Caco-2 (cell line): Measurements from ENCODE around the gene PCDHGB5. TPM values are rescaled to one million over a fixed set of nuclear protein-coding genes. Genes with fewer than 3 reads are reported as not detected.
"Not testable (repeated sequence)": the region's sequence is repeated elsewhere in the genome, so short reads cannot be mapped to it uniquely, and the experiment has no call there.

ENCODE experiments used
- BruUV-seq: library from RNA; stranded (reverse); fragments of 400-500 nt; replicated peaks from 2 replicates; lab custom pipeline; 2021; lab: Mats Ljungman, UMichigan
- CTCF ChIA-PET: fragments of 300-600 bp; sonication (Branson Sonifier 250); formaldehyde crosslinking; loops from one replicate; lab custom pipeline; 2022; ENCODE audit warnings: antibody characterized with exemption; lab: Charles Lee
- POLR2A ChIA-PET: fragments of 300-600 bp; sonication (Branson Sonifier 250); formaldehyde crosslinking; loops from one replicate; lab custom pipeline; 2022; ENCODE audit warnings: antibody characterized with exemption; lab: Charles Lee
- DNase-seq, 2 experiments: peaks; one replicate each; pipeline versions ENCODE4 v3.0.0 to v3.0.0-alpha.2; 2020 to 2022
- H3K27me3 ChIP-seq: replicated peaks from 2 replicates; pipeline ENCODE4 v1.6.0; 2011; ENCODE audit warnings: low read length; ENCODE audit not compliant: control insufficient read depth, insufficient read depth
- H3K36me3 ChIP-seq: 2 replicates; pipeline ENCODE4 v1.5.1; 2011; ENCODE audit warnings: low read length; ENCODE audit not compliant: control insufficient read depth, insufficient read depth
- H3K4me1 ChIP-seq: fragments of 250-450 bp; sonication (Bioruptor Pico); 2 replicates; pipeline ENCODE4 v1.5.1; 2020; ENCODE audit warnings: mild to moderate bottlenecking
- H3K4me3 ChIP-seq: 2 replicates; pipeline ENCODE4 v1.5.1; 2011; ENCODE audit warnings: low read depth, mild to moderate bottlenecking, control low read depth, low read length
- H3K9me3 ChIP-seq: fragments of 250-450 bp; sonication (Bioruptor Pico); 2 replicates; pipeline ENCODE4 v1.5.1; 2020; ENCODE audit warnings: mild to moderate bottlenecking, moderate library complexity
- H3K27ac Mint-ChIP-seq: one replicate; pipeline ENCODE4 v1.8.0; 2022; ENCODE audit warnings: mixed read lengths; ENCODE audit not compliant: unreplicated experiment
- H3K27me3 Mint-ChIP-seq: one replicate; pipeline ENCODE4 v1.8.0; 2022; ENCODE audit warnings: mixed read lengths; ENCODE audit not compliant: insufficient read depth, unreplicated experiment
- H3K36me3 Mint-ChIP-seq: one replicate; pipeline ENCODE4 v1.8.0; 2022; ENCODE audit warnings: mild to moderate bottlenecking, mixed read lengths; ENCODE audit not compliant: insufficient read depth, unreplicated experiment
- H3K4me1 Mint-ChIP-seq: one replicate; pipeline ENCODE4 v1.8.0; 2022; ENCODE audit warnings: low read depth, mixed read lengths; ENCODE audit not compliant: unreplicated experiment
- H3K4me3 Mint-ChIP-seq: one replicate; pipeline ENCODE4 v1.8.0; 2022; ENCODE audit warnings: mild to moderate bottlenecking, moderate library complexity, mixed read lengths; ENCODE audit not compliant: unreplicated experiment
- H3K9me3 Mint-ChIP-seq: one replicate; pipeline ENCODE4 v1.8.0; 2022; ENCODE audit warnings: mixed read lengths; ENCODE audit not compliant: unreplicated experiment
- intact Hi-C: fragments of 100-400 bp; cut with micrococcal nuclease; formaldehyde crosslinking; loops from one replicate; pipeline ENCODE4 v1.10.0; 2022; ENCODE audit not compliant: unreplicated experiment
- total RNA-seq: library from RNA; stranded (reverse); gene quantifications from 2 replicates; pipeline ENCODE4 v1.2.3, GENCODE V29; 2022
- TF ChIP-seq, protein P1 (sequence below), 2 experiments: fragments of 200-600 bp in 1 of 2; IDR thresholded peaks; 1 replicate in 1 of 2; 2 replicates in 1 of 2; pipeline versions ENCODE4 v1.5.1 to v1.8.0; 2011 to 2022; ENCODE audit warnings: antibody characterized with exemption in 1 of 2, control low read depth in 1 of 2, inconsistent platforms in 1 of 2, low read depth in 1 of 2, low read length in 1 of 2, mild to moderate bottlenecking in 1 of 2, moderate library complexity in 1 of 2; ENCODE audit not compliant: insufficient read depth in 1 of 2, severe bottlenecking in 1 of 2, unreplicated experiment in 1 of 2

Gene PCDHGB5
- total RNA-seq, 1 experiment from 2014 or later, result 13.2 TPM

DNA sequence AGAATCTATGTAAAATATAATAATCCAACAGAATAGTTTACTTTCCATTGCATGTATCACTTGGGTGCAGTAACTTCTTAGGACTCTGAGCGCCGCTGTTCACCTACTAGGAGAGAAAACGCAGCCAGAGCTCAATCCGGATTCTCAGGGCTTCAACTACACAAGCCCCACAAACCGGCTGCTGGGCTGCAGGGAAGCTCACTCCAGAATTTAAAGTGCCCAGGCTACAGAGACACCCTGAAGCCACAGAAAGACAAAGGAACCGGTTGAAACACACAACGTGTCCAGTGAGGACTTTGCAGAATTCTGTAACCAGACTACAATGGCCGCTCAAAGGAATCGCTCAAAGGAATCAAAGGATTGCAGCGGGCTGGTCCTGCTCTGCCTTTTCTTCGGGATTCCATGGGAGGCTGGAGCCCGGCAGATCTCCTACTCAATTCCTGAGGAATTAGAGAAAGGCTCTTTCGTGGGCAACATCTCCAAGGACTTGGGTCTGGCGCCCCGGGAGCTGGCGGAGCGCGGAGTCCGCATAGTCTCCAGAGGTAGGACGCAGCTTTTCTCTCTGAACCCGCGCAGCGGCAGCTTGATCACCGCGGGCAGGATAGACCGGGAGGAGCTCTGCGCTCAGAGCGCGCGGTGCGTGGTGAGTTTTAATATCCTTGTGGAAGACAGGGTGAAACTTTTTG lies 15.2 kb downstream of the PCDHGB5 start, which contains the start of gene PCDHGA10:
Gene PCDHGA10, plus strand, starts transcription at position 134 of the 686 bp plus-strand sequence. Its CDS starts 189 bp downstream, at position 323.
- Mint-ChIP-seq H3K27me3 (no peaks in the 10 kb centered on the region), H3K27ac (no peak within 1 kb of the TSS), H3K9me3 (peaks cover 37% of the 10 kb centered on the region), H3K4me1 (no peaks in the 10 kb centered on the region), H3K4me3 (peak within 1 kb of the TSS; percentile 86), H3K36me3 (peaks cover 8% of the 10 kb centered on the region)
- intact Hi-C loops, result loop anchor here (1.0 to 5.0 kb wide), 4 partner anchors 91 to 147 kb away; partner anchors contain the start of gene TAF7
- Histone ChIP-seq H3K36me3 (no peaks in the 10 kb centered on the region), H3K4me3 (peak within 1 kb of the TSS; percentile 49), H3K27me3 (no peaks in the 10 kb centered on the region), H3K9me3 (peaks cover 11% of the 10 kb centered on the region), H3K4me1 (no peaks in the 10 kb centered on the region)
- TSS peak; percentile 19 for BruUV-seq
- peak in 1 of 2 experiments; percentile 50 for DNase-seq
- CTCF ChIA-PET, result interaction anchor here (0.9 to 2.1 kb wide), 8 partner anchors 87 to 190 kb away, joined by 3 to 16 read pairs (median 4); partner anchors contain the start of gene PCDHB14
- TF ChIP-seq, protein P1, sequence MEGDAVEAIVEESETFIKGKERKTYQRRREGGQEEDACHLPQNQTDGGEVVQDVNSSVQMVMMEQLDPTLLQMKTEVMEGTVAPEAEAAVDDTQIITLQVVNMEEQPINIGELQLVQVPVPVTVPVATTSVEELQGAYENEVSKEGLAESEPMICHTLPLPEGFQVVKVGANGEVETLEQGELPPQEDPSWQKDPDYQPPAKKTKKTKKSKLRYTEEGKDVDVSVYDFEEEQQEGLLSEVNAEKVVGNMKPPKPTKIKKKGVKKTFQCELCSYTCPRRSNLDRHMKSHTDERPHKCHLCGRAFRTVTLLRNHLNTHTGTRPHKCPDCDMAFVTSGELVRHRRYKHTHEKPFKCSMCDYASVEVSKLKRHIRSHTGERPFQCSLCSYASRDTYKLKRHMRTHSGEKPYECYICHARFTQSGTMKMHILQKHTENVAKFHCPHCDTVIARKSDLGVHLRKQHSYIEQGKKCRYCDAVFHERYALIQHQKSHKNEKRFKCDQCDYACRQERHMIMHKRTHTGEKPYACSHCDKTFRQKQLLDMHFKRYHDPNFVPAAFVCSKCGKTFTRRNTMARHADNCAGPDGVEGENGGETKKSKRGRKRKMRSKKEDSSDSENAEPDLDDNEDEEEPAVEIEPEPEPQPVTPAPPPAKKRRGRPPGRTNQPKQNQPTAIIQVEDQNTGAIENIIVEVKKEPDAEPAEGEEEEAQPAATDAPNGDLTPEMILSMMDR (IDR thresholded peaks at IDR 0.05; ENCODE audit: insufficient read depth in 1 of 2, low read depth in 1 of 2, low read length in 1 of 2, severe bottlenecking in 1 of 2, unreplicated experiment in 1 of 2), result peak; percentile 50 to 55
- POLR2A ChIA-PET, result interaction anchor here (1.4 kb wide), 1 partner anchor 92 kb away, joined by 4 read pairs; the partner anchor contains the start of gene TAF7

DNA sequence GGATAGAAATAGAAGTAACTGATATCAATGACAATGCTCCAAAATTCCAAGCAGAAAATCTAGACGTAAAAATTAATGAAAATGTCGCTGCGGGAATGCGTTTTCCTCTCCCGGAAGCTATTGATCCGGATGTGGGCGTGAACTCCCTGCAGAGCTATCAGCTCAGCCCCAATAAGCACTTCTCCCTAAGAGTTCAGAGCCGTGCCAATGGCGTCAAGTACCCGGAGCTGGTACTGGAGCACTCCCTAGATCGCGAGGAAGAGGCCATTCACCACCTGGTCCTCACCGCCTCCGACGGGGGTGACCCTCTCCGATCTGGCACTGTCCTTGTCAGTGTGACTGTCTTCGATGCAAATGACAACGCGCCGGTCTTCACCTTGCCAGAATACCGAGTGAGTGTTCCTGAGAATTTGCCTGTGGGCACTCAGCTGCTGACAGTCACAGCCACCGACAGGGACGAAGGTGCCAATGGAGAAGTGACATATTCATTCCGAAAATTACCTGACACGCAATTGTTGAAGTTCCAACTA lies 15.9 kb downstream of the PCDHGB5 start:
- CTCF ChIA-PET, result interaction anchor here (1.1 to 2.1 kb wide), 6 partner anchors 102 to 190 kb away, joined by 4 to 16 read pairs (median 6); partner anchors contain the start of gene PCDHB14

DNA sequence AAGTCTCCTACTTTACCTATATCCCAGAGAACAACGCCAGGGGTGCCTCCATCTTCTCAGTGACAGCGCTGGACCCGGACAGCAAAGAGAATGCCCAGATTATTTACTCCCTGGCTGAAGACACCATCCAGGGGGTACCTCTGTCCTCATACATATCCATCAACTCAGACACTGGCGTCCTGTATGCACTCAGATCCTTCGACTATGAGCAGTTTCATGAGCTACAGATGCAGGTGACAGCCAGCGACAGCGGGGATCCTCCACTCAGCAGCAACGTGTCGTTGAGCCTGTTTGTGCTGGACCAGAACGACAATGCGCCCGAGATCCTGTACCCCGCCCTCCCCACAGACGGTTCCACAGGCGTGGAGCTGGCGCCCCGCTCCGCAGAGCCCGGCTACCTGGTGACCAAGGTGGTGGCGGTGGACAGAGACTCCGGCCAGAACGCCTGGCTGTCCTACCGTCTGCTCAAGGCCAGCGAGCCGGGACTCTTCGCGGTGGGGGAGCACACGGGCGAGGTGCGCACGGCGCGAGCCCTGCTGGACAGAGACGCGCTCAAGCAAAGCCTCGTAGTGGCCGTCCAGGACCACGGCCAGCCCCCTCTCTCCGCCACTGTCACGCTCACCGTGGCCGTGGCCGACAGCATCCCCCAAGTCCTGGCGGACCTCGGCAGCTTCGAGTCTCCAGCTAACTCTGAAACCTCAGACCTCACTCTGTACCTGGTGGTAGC lies 17.0 kb downstream of the PCDHGB5 start:
- H3K4me3 Mint-ChIP-seq, H3K27me3 ChIP-seq, POLR2A ChIA-PET, H3K4me1 ChIP-seq, H3K27me3 Mint-ChIP-seq, DNase-seq, BruUV-seq, H3K27ac Mint-ChIP-seq, CTCF ChIA-PET, H3K4me3 ChIP-seq, H3K36me3 ChIP-seq, H3K4me1 Mint-ChIP-seq: not testable (repeated sequence)
- peaks cover 23% of the 10 kb centered on the region for H3K36me3 Mint-ChIP-seq
- peaks cover 39% of the 10 kb centered on the region for H3K9me3 Mint-ChIP-seq
- intact Hi-C loops, result loop anchor here (5.0 kb wide), 1 partner anchor 92 kb away; the partner anchor contains the start of gene TAF7
- H3K9me3 ChIP-seq, result peaks cover 15% of the 10 kb centered on the region

More for the DNA sequence above, 15.9 kb downstream of the PCDHGB5 start:
- POLR2A ChIA-PET, result interaction anchor here (1.4 kb wide), 1 partner anchor 93 kb away, joined by 4 read pairs; the partner anchor contains the start of gene TAF7
- no TSS peak for BruUV-seq
- Mint-ChIP-seq H3K4me1 (no peaks in the 10 kb centered on the region), H3K27me3 (no peaks in the 10 kb centered on the region), H3K36me3 (peaks cover 14% of the 10 kb centered on the region), H3K4me3 (peak overlapping the region; percentile 86), H3K9me3 (peaks cover 42% of the 10 kb centered on the region), H3K27ac (no peak overlapping the region)
- TF ChIP-seq, protein P1 (IDR thresholded peaks at IDR 0.05; ENCODE audit: insufficient read depth in 1 of 2, low read depth in 1 of 2, low read length in 1 of 2, severe bottlenecking in 1 of 2, unreplicated experiment in 1 of 2), result no peak
- H3K27me3 ChIP-seq, result no peaks in the 10 kb centered on the region
- H3K36me3 ChIP-seq, result no peaks in the 10 kb centered on the region
- DNase-seq, result no peak
- peaks cover 11% of the 10 kb centered on the region for H3K9me3 ChIP-seq
- peak overlapping the region; percentile 49 for H3K4me3 ChIP-seq
- intact Hi-C loops, result loop anchor here (1.0 to 5.0 kb wide), 3 partner anchors 91 to 147 kb away; partner anchors contain the start of gene TAF7
- H3K4me1 ChIP-seq, result no peaks in the 10 kb centered on the region

DNA sequence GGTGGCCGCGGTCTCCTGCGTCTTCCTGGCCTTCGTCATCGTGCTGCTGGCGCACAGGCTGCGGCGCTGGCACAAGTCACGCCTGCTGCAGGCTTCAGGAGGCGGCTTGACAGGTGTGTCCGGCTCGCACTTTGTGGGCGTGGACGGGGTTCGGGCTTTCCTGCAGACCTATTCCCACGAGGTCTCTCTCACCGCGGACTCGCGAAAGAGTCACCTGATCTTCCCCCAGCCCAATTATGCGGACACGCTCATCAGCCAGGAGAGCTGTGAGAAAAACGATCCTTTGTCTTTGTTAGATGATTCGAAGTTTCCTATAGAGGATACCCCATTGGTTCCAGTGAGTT lies 17.5 kb downstream of the PCDHGB5 start:
- intact Hi-C loops, H3K4me3 Mint-ChIP-seq, H3K27ac Mint-ChIP-seq, H3K4me1 Mint-ChIP-seq, CTCF ChIA-PET, POLR2A ChIA-PET, H3K4me1 ChIP-seq, H3K4me3 ChIP-seq, BruUV-seq, DNase-seq, H3K27me3 ChIP-seq, H3K36me3 ChIP-seq, H3K27me3 Mint-ChIP-seq: not testable (repeated sequence)
- H3K36me3 Mint-ChIP-seq, result peaks cover 21% of the 10 kb centered on the region
- peaks cover 35% of the 10 kb centered on the region for H3K9me3 Mint-ChIP-seq
- peaks cover 17% of the 10 kb centered on the region for H3K9me3 ChIP-seq
